ENCODE measurements around the gene GIPC2. TPM values are rescaled to one million over a fixed set of nuclear protein-coding genes. Genes with fewer than 3 reads are reported as not detected.

Gene GIPC2
- total RNA-seq, 2 donors from 2014 or later: 0.35 to 0.50 TPM

GRCh38 chr1:78089010-78089409, 43.2 kb downstream of the GIPC2 start:
- Mint-ChIP-seq H3K4me3 (no peak overlapping the region), H3K9me3 (peaks cover 11% of the 10 kb centered on the region), H3K4me1 (no peaks in the 10 kb centered on the region), H3K27ac (no peak overlapping the region), H3K36me3 (ENCODE audit: low read depth) (no peaks in the 10 kb centered on the region), H3K27me3 (peaks cover 13% of the 10 kb centered on the region)
- ATAC-seq (replicated peaks): no peak

- Mint-ChIP-seq H3K27me3 (peaks cover 13% of the 10 kb centered on the region), H3K4me1 (no peaks in the 10 kb centered on the region)
- no peak for ATAC-seq (replicated peaks)
These were observed 44.8 kb downstream of the GIPC2 start for GRCh38 chr1:78090472-78091133.

GRCh38 chr1:78091215-78091813, 45.5 kb downstream of the GIPC2 start:
- H3K9me3 Mint-ChIP-seq: peaks cover 6% of the 10 kb centered on the region
- H3K4me1 Mint-ChIP-seq: no peaks in the 10 kb centered on the region
- ATAC-seq (replicated peaks): no peak
- peaks cover 10% of the 10 kb centered on the region for H3K27me3 Mint-ChIP-seq
- H3K36me3 Mint-ChIP-seq (ENCODE audit: low read depth): no peaks in the 10 kb centered on the region
- no peak overlapping the region for H3K27ac Mint-ChIP-seq
- H3K4me3 Mint-ChIP-seq: no peak overlapping the region

More at GRCh38 chr1:78090472-78091133, 44.8 kb downstream of the GIPC2 start:
- Mint-ChIP-seq H3K4me3 (no peak overlapping the region), H3K9me3 (peaks cover 11% of the 10 kb centered on the region), H3K27ac (no peak overlapping the region), H3K36me3 (ENCODE audit: low read depth) (no peaks in the 10 kb centered on the region)

GRCh38 chr1:78091886-78092285, 46.1 kb downstream of the GIPC2 start:
- Mint-ChIP-seq H3K4me1 (no peaks in the 10 kb centered on the region), H3K27me3 (peaks cover 10% of the 10 kb centered on the region), H3K9me3 (peaks cover under 1% of the 10 kb centered on the region), H3K36me3 (ENCODE audit: low read depth) (no peaks in the 10 kb centered on the region), H3K27ac (no peak overlapping the region), H3K4me3 (no peak overlapping the region)
- ATAC-seq (replicated peaks): no peak

GRCh38 chr1:78092643-78093042, 46.9 kb downstream of the GIPC2 start:
- Mint-ChIP-seq H3K9me3 (no peaks in the 10 kb centered on the region), H3K27ac (no peak overlapping the region), H3K27me3 (peaks cover 10% of the 10 kb centered on the region), H3K4me3 (no peak overlapping the region), H3K4me1 (no peaks in the 10 kb centered on the region), H3K36me3 (ENCODE audit: low read depth) (no peaks in the 10 kb centered on the region)
- no peak for ATAC-seq (replicated peaks)

GRCh38 chr1:78093560-78093959, 47.8 kb downstream of the GIPC2 start:
- Mint-ChIP-seq H3K36me3 (ENCODE audit: low read depth) (no peaks in the 10 kb centered on the region), H3K27ac (no peak overlapping the region), H3K27me3 (peaks cover 10% of the 10 kb centered on the region), H3K4me1 (no peaks in the 10 kb centered on the region), H3K4me3 (no peak overlapping the region), H3K9me3 (no peaks in the 10 kb centered on the region)
- ATAC-seq (replicated peaks): no peak

- ATAC-seq (replicated peaks): no peak
- H3K9me3 Mint-ChIP-seq: no peaks in the 10 kb centered on the region
- no peak overlapping the region for H3K27ac Mint-ChIP-seq
- no peaks in the 10 kb centered on the region for H3K36me3 Mint-ChIP-seq (ENCODE audit: low read depth)
- H3K4me1 Mint-ChIP-seq: no peaks in the 10 kb centered on the region
- no peak overlapping the region for H3K4me3 Mint-ChIP-seq
- H3K27me3 Mint-ChIP-seq: peaks cover 12% of the 10 kb centered on the region
These were observed 48.9 kb downstream of the GIPC2 start for GRCh38 chr1:78094639-78095038.

GRCh38 chr1:78095593-78095992, 49.8 kb downstream of the GIPC2 start:
- peaks cover 17% of the 10 kb centered on the region for H3K27me3 Mint-ChIP-seq
- no peaks in the 10 kb centered on the region for H3K4me1 Mint-ChIP-seq
- H3K4me3 Mint-ChIP-seq: no peak overlapping the region
- no peaks in the 10 kb centered on the region for H3K36me3 Mint-ChIP-seq (ENCODE audit: low read depth)
- ATAC-seq (replicated peaks): no peak
- no peaks in the 10 kb centered on the region for H3K9me3 Mint-ChIP-seq
- no peak overlapping the region for H3K27ac Mint-ChIP-seq

GRCh38 chr1:78096017-78096416, 50.3 kb downstream of the GIPC2 start:
- Mint-ChIP-seq H3K4me1 (no peaks in the 10 kb centered on the region), H3K9me3 (no peaks in the 10 kb centered on the region), H3K27me3 (peaks cover 13% of the 10 kb centered on the region), H3K4me3 (no peak overlapping the region), H3K36me3 (ENCODE audit: low read depth) (no peaks in the 10 kb centered on the region), H3K27ac (no peak overlapping the region)
- ATAC-seq (replicated peaks): no peak

- Mint-ChIP-seq H3K27ac (no peak overlapping the region), H3K27me3 (peaks cover 12% of the 10 kb centered on the region), H3K4me1 (no peaks in the 10 kb centered on the region), H3K36me3 (ENCODE audit: low read depth) (no peaks in the 10 kb centered on the region), H3K9me3 (no peaks in the 10 kb centered on the region), H3K4me3 (no peak overlapping the region)
- no peak for ATAC-seq (replicated peaks)
These were observed 51.2 kb downstream of the GIPC2 start for GRCh38 chr1:78096976-78097375.

GRCh38 chr1:78101051-78101450, 55.3 kb downstream of the GIPC2 start:
- H3K27ac Mint-ChIP-seq: no peak overlapping the region
- H3K4me3 Mint-ChIP-seq: no peak overlapping the region
- H3K36me3 Mint-ChIP-seq (ENCODE audit: low read depth): no peaks in the 10 kb centered on the region
- H3K27me3 Mint-ChIP-seq: peaks cover 14% of the 10 kb centered on the region
- ATAC-seq (replicated peaks): no peak
- no peaks in the 10 kb centered on the region for H3K4me1 Mint-ChIP-seq
- no peaks in the 10 kb centered on the region for H3K9me3 Mint-ChIP-seq

- H3K36me3 Mint-ChIP-seq (ENCODE audit: low read depth): no peaks in the 10 kb centered on the region
- peaks cover 14% of the 10 kb centered on the region for H3K27me3 Mint-ChIP-seq
- ATAC-seq (replicated peaks): no peak
- no peaks in the 10 kb centered on the region for H3K4me1 Mint-ChIP-seq
- no peak overlapping the region for H3K27ac Mint-ChIP-seq
- H3K9me3 Mint-ChIP-seq: no peaks in the 10 kb centered on the region
- H3K4me3 Mint-ChIP-seq: no peak overlapping the region
These were observed 55.7 kb downstream of the GIPC2 start for GRCh38 chr1:78101514-78101913.

GRCh38 chr1:78102082-78102481, 56.3 kb downstream of the GIPC2 start:
- Mint-ChIP-seq H3K4me3 (no peak overlapping the region), H3K9me3 (no peaks in the 10 kb centered on the region), H3K4me1 (no peaks in the 10 kb centered on the region), H3K36me3 (ENCODE audit: low read depth) (no peaks in the 10 kb centered on the region), H3K27ac (no peak overlapping the region), H3K27me3 (peaks cover 14% of the 10 kb centered on the region)
- ATAC-seq (replicated peaks): no peak

GRCh38 chr1:78102916-78103315, 57.1 kb downstream of the GIPC2 start:
- H3K27ac Mint-ChIP-seq: no peak overlapping the region
- no peaks in the 10 kb centered on the region for H3K4me1 Mint-ChIP-seq
- H3K27me3 Mint-ChIP-seq: peaks cover 14% of the 10 kb centered on the region
- no peaks in the 10 kb centered on the region for H3K9me3 Mint-ChIP-seq
- no peak for ATAC-seq (replicated peaks)
- no peaks in the 10 kb centered on the region for H3K36me3 Mint-ChIP-seq (ENCODE audit: low read depth)
- H3K4me3 Mint-ChIP-seq: no peak overlapping the region

GRCh38 chr1:78104322-78104721, 58.6 kb downstream of the GIPC2 start:
- Mint-ChIP-seq H3K27me3 (peaks cover 14% of the 10 kb centered on the region), H3K36me3 (ENCODE audit: low read depth) (no peaks in the 10 kb centered on the region), H3K4me1 (no peaks in the 10 kb centered on the region), H3K4me3 (no peak overlapping the region), H3K9me3 (no peaks in the 10 kb centered on the region), H3K27ac (no peak overlapping the region)
- no peak for ATAC-seq (replicated peaks)

All from activated T-helper 17 cell treated with anti-CD3 and anti-CD28 coated beads, Interleukin-2, amount 50 U/mL, for 72 hours (primary cell).